Measurements from ENCODE around the gene ZNF385A. TPM values are rescaled to one million over a fixed set of nuclear protein-coding genes. Genes with fewer than 3 reads are reported as not detected.

ZNF385A gene
- total and polyA plus RNA-seq, 2 experiments from 2014 or later, result 10.9 to 21.7 TPM

- no peak for TF ChIP-seq ZNF462 (CRISPR knock-in tag; IDR thresholded peaks at IDR 0.05)
- TF ChIP-seq CREB1 (CRISPR knock-in tag; IDR thresholded peaks at IDR 0.05; ENCODE audit: low read depth), result no peak
- TF ChIP-seq POLR2AphosphoS5 (IDR thresholded peaks at IDR 0.05; ENCODE audit: low read depth), result no peak
- TF ChIP-seq CTCF (conservative IDR thresholded peaks at IDR 0.05; ENCODE audit: low read depth in 2 of 2), result no peak
Observed at GRCh38 chr12:54330442-54330841, 54.1 kb downstream of the ZNF385A start (continued).

DNA sequence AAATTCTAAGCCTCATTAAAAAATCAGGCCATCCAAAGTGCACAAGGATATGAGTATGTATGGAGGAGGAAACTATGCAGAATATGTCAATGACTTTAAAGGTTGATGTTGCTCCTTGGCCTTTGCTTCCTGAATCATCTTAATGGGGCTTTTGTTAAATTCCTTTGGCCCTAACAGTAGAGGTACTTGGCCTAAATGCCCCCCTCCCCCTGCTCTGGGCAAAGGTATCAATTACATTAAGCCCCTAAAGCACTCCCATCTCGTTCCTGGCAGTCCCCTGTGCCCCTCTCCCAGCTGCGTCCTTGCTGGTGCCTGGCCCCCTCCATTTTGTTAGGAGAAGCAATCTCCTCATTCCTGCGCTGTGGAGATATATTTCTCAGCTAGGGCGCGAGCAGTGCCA lies 54.8 kb downstream of the ZNF385A start:
- Mint-ChIP-seq H3K27ac (no peak overlapping the region), H3K27me3 (ENCODE audit: insufficient read depth, low read depth, poor library complexity) (peaks cover 7% of the 10 kb centered on the region), H3K36me3 (ENCODE audit: low read depth) (no peaks in the 10 kb centered on the region), H3K4me3 (no peak overlapping the region), H3K9me3 (no peaks in the 10 kb centered on the region), H3K4me1 (peaks cover 26% of the 10 kb centered on the region)
- peaks cover 5% of the 10 kb centered on the region; the same call in 1 of the 2 replicates for H3F3A ChIP-seq (replicated peaks; ENCODE audit: low read depth)
- no peak overlapping the region for H2AFZ ChIP-seq
- no peak overlapping the region for H3K4me3 ChIP-seq
- no peak overlapping the region for H3K27ac ChIP-seq (ENCODE audit: low read depth)
- peaks cover 27% of the 10 kb centered on the region for H3K4me1 ChIP-seq (ENCODE audit: insufficient read depth)
- no peaks in the 10 kb centered on the region for H3K36me3 ChIP-seq (ENCODE audit: insufficient read depth)
- H3K27me3 ChIP-seq (ENCODE audit: insufficient read depth), result no peaks in the 10 kb centered on the region
- no peaks in the 10 kb centered on the region for H4K20me1 ChIP-seq (replicated peaks; ENCODE audit: insufficient read depth)
- ATAC-seq (no peak), DNase-seq (ENCODE audit: low spot score) (peak; percentile 59)
- H3K79me2 ChIP-seq (replicated peaks; ENCODE audit: insufficient read depth), result peaks cover 19% of the 10 kb centered on the region
- H3K4me2 ChIP-seq, result peak overlapping the region; percentile 52
- no peaks in the 10 kb centered on the region for H3K9me2 ChIP-seq (ENCODE audit: insufficient read depth)
- TF ChIP-seq ZNF114 (CRISPR knock-in tag; IDR thresholded peaks at IDR 0.05) (no peak), NANOG (IDR thresholded peaks at IDR 0.05; ENCODE audit: borderline replicate concordance) (no peak), EZH2phosphoT487 (IDR thresholded peaks at IDR 0.05; ENCODE audit: unreplicated experiment) (no peak), ZNF462 (CRISPR knock-in tag; IDR thresholded peaks at IDR 0.05) (no peak)
